ENCODE results near the gene CD22.

Gene CD22

GRCh38 chr19:35315883-35316282 is 13.1 kb upstream of the CD22 start:
- DNase-seq = no peak

GRCh38 chr19:35316560-35316959 is 12.4 kb upstream of the CD22 start:
- no peak for DNase-seq

GRCh38 chr19:35317464-35318043 is 11.4 kb upstream of the CD22 start:
- DNase-seq = no peak

- no peak for DNase-seq
Measured at GRCh38 chr19:35318679-35319448, 10.1 kb upstream of the CD22 start.

- DNase-seq = no peak
Measured at GRCh38 chr19:35320065-35320713, 8.8 kb upstream of the CD22 start.

- DNase-seq = no peak
Measured at GRCh38 chr19:35321291-35321690, 7.7 kb upstream of the CD22 start.

GRCh38 chr19:35322014-35322413 is 7.0 kb upstream of the CD22 start:
- DNase-seq = no peak

- no peak for DNase-seq
Measured at GRCh38 chr19:35327642-35328041, 1.3 kb upstream of the CD22 start.

GRCh38 chr19:35329323-35329722 is 336 bp downstream of the CD22 start:
- no peak for DNase-seq

GRCh38 chr19:35330475-35330874 is 1.5 kb downstream of the CD22 start:
- no peak for DNase-seq

GRCh38 chr19:35331551-35332214 is 2.7 kb downstream of the CD22 start:
- no peak for DNase-seq

- DNase-seq = no peak
Measured at GRCh38 chr19:35332817-35333216, 3.8 kb downstream of the CD22 start.

- no peak for DNase-seq
Measured at GRCh38 chr19:35334144-35334753, 5.3 kb downstream of the CD22 start.

GRCh38 chr19:35336166-35336955 is 7.4 kb downstream of the CD22 start:
- DNase-seq = no peak

GRCh38 chr19:35337097-35337983 is 8.4 kb downstream of the CD22 start:
- DNase-seq = no peak

GRCh38 chr19:35337984-35338296 is 9.0 kb downstream of the CD22 start:
- no peak for DNase-seq

- DNase-seq = no peak
Measured at GRCh38 chr19:35340431-35340830, 11.4 kb downstream of the CD22 start.

- no peak for DNase-seq
Measured at GRCh38 chr19:35341006-35341405, 12.0 kb downstream of the CD22 start.

GRCh38 chr19:35341565-35342225 is 12.7 kb downstream of the CD22 start:
- DNase-seq = no peak

GRCh38 chr19:35342430-35342829 is 13.4 kb downstream of the CD22 start:
- DNase-seq = no peak

- no peak for DNase-seq
Measured at GRCh38 chr19:35344511-35345031, 15.6 kb downstream of the CD22 start.
